HFFc6 (cell line): ENCODE data around the gene ITPKA. TPM values are rescaled to one million over a fixed set of nuclear protein-coding genes. Genes with fewer than 3 reads are reported as not detected.
"Not testable (repeated sequence)": the region's sequence is repeated elsewhere in the genome, so short reads cannot be mapped to it uniquely, and the experiment has no call there.

Source experiments
- DNase-seq: peaks from one replicate; pipeline ENCODE4 v3.0.0-alpha.2; 2018
- H3K27ac Mint-ChIP-seq: 2 replicates; pipeline ENCODE4 v1.8.0; 2020; ENCODE audit warnings: mild to moderate bottlenecking, mixed read lengths
- H3K27me3 Mint-ChIP-seq: 2 replicates; pipeline ENCODE4 v1.8.0; 2021; ENCODE audit warnings: mild to moderate bottlenecking, moderate library complexity, mixed read lengths; ENCODE audit not compliant: insufficient read depth
- H3K36me3 Mint-ChIP-seq: 2 replicates; pipeline ENCODE4 v1.8.0; 2021; ENCODE audit warnings: low read depth, mixed read lengths
- H3K4me1 Mint-ChIP-seq: 2 replicates; pipeline ENCODE4 v1.8.0; 2020; ENCODE audit warnings: low read depth, mixed read lengths
- H3K4me3 Mint-ChIP-seq: 2 replicates; pipeline ENCODE4 v1.8.0; 2020; ENCODE audit warnings: mild to moderate bottlenecking, moderate library complexity, mixed read lengths
- H3K9me3 Mint-ChIP-seq: 2 replicates; pipeline ENCODE4 v1.8.0; 2020; ENCODE audit warnings: mild to moderate bottlenecking, mixed read lengths
- total RNA-seq, 6 experiments: library from RNA; stranded (reverse); fragmentation: NEBNext Ultra II Directional; extraction: Animal tissue kit (Norgen Biotek cat#: 25700); gene quantifications; 2 replicates in 1 of 6; 3 replicates in 5 of 6; pipeline ENCODE4 v1.2.3, GENCODE V29; 2021
- TF ChIP-seq, protein P1 (sequence below): fragments of 200-600 bp; sonication (generic); IDR thresholded peaks from 2 replicates; pipeline ENCODE4 v1.5.0; 2021; ENCODE audit warnings: antibody characterized with exemption, mild to moderate bottlenecking

The ITPKA gene
- total RNA-seq, 6 experiments from 2014 or later: 1.2 to 2.4 (median 2.3) TPM

DNA sequence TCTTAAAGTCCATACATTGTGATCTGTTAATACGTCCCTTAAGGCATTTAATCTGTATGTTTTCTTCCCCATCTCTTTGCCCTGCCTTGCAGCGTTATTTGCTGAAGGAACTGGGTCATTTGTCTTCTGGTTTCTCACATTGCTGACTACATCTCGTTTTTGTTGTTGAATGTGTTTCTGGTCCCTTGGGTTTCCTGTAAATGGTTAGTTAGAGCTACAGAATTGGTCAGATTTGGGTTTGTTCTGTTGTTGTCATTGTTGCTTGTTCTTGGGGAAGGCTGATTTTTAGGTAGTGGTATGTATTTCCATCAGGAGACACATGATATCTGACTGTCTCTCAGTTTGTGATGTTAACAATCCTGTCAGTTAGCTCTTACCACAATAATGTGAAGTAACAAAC is 27.0 kb upstream of the ITPKA start:
- H3K9me3 Mint-ChIP-seq: no peaks in the 10 kb centered on the region
- H3K36me3 Mint-ChIP-seq: peaks cover 24% of the 10 kb centered on the region
- H3K27me3 Mint-ChIP-seq: no peaks in the 10 kb centered on the region; the same call in 1 of the 2 replicates
- TF ChIP-seq, protein P1, sequence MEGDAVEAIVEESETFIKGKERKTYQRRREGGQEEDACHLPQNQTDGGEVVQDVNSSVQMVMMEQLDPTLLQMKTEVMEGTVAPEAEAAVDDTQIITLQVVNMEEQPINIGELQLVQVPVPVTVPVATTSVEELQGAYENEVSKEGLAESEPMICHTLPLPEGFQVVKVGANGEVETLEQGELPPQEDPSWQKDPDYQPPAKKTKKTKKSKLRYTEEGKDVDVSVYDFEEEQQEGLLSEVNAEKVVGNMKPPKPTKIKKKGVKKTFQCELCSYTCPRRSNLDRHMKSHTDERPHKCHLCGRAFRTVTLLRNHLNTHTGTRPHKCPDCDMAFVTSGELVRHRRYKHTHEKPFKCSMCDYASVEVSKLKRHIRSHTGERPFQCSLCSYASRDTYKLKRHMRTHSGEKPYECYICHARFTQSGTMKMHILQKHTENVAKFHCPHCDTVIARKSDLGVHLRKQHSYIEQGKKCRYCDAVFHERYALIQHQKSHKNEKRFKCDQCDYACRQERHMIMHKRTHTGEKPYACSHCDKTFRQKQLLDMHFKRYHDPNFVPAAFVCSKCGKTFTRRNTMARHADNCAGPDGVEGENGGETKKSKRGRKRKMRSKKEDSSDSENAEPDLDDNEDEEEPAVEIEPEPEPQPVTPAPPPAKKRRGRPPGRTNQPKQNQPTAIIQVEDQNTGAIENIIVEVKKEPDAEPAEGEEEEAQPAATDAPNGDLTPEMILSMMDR: no peak
- DNase-seq: no peak
- H3K4me3 Mint-ChIP-seq: no peak overlapping the region
- H3K27ac Mint-ChIP-seq: no peak overlapping the region
- H3K4me1 Mint-ChIP-seq: no peaks in the 10 kb centered on the region

DNA sequence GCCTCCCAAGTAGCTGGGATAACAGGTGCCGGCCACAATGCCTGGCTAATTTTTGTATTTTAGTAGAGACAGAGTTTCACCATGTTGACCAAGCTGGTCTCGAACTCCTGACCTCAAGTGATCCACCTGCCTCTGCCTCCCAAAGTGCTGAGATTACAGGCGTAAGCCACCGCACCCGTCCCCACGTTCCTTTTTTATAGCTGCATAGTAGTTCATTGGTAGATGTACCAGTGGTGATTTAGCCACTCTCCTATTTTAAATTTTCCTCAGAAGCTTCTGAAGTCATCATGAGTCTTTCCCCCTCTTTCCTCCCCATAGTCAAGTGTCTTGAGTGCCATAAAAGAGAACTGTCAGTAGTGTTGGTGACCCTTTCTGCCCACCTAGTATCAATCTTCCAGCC is 24.0 kb upstream of the ITPKA start:
- H3K4me3 Mint-ChIP-seq, H3K27ac Mint-ChIP-seq, H3K9me3 Mint-ChIP-seq, DNase-seq, H3K4me1 Mint-ChIP-seq, H3K27me3 Mint-ChIP-seq: not testable (repeated sequence)
- H3K36me3 Mint-ChIP-seq: peaks cover 25% of the 10 kb centered on the region

DNA sequence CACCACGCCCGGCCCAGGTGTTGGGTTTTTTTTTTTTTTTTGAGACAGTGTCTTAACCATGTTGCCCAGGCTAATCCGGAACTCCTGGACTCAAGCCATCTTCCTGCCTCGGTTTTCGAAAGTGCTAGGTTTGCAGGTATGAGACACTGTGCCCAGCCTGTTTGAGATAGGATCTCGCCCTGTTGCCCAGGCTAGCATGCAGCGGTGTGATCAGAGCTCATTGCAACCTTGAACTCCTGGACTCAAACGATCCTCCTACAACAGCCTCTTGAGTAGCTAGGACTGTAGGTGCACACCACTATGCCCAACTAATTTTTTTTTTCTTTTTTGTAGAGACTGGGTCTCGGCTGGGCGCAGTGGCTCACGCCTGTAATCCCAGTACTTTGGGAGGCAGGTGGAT is 20.3 kb upstream of the ITPKA start:
- H3K36me3 Mint-ChIP-seq: peaks cover 37% of the 10 kb centered on the region

DNA sequence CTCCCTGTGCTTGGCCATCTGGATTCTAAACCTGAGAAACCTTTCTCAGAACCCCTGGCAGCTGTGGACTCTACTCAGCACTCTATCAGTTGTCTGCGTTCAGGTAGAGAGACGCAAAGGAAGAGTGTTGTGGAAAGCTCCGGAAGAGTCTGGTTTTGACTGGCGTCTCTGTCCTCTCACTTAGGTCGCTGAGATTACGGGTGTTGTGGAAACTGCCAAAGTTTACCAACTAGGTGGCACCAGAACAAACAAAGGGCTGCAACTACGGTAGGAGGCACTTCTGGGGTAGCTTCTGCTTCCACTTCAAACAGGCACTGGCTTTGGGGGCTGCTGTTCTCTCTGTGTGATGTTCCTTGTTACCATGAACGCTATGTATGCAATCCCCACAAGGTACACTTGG is 19.2 kb upstream of the ITPKA start:
- peaks cover 46% of the 10 kb centered on the region for H3K36me3 Mint-ChIP-seq
- H3K4me3 Mint-ChIP-seq: no peak overlapping the region
- H3K9me3 Mint-ChIP-seq: no peaks in the 10 kb centered on the region
- peaks cover 10% of the 10 kb centered on the region for H3K4me1 Mint-ChIP-seq
- H3K27ac Mint-ChIP-seq: no peak overlapping the region
- no peak for DNase-seq
- H3K27me3 Mint-ChIP-seq: peaks cover 4% of the 10 kb centered on the region; the same call in 1 of the 2 replicates
- TF ChIP-seq, protein P1: no peak

More for the DNA sequence above, 20.3 kb upstream of the ITPKA start:
- DNase-seq: no peak
- Mint-ChIP-seq H3K27me3 (peaks cover 3% of the 10 kb centered on the region; the same call in 1 of the 2 replicates), H3K27ac (no peak overlapping the region), H3K4me1 (peaks cover 10% of the 10 kb centered on the region), H3K9me3 (no peaks in the 10 kb centered on the region), H3K4me3 (no peak overlapping the region)
- TF ChIP-seq, protein P1: no peak

DNA sequence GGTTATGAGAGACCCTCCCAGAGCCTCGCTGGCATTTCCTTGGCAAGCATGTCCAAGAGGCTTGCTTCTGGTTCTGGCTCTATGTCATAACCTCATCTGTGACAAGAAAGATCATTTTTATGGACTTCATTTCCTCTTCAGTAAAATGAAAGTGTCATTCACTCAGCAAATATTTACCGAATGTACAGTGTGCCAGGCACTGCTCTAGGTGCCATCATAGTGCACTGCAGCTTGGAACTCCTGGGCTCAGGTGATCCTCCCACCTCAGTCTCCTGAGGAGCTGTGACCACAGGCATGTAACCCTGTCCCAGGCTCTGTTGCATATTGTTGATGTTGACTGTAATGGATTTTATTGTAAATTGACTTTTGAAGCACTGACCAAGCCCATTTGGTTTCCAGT is 18.7 kb upstream of the ITPKA start:
- no peak for DNase-seq
- Mint-ChIP-seq H3K27ac (no peak overlapping the region), H3K36me3 (peaks cover 43% of the 10 kb centered on the region), H3K9me3 (no peaks in the 10 kb centered on the region), H3K27me3 (peaks cover 4% of the 10 kb centered on the region; the same call in 1 of the 2 replicates), H3K4me1 (peaks cover 10% of the 10 kb centered on the region), H3K4me3 (no peak overlapping the region)
- TF ChIP-seq, protein P1: no peak

DNA sequence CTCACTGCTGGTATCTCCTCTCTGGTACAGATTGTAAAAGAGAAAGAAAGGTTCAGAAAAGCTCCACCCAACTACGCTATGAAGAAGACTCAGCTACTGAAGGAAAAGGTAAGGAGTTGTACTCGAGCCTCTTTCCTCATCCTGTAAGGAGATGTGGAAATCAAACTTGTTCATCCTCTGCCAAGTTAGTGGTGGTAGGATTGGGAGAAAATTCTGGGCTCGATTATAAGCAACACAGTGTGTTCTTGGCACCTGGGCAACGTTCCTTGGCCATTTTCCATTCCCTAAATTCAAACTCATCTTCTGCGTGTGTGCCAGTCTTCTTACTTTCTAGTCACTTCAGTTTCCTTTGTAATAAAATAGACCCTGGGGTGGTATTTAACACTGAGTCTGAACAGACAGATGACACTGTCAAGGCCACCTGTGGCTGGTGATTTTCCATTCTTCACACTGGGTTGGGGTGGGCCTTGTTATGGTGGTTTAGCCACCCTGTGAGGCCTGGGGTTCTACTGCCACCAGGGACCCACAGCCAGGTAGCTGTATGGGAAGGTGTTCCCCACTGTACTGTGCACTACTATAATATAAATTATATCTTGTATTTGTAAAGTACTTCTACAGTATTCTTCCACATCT is 17.1 kb upstream of the ITPKA start:
- Mint-ChIP-seq H3K36me3 (peaks cover 55% of the 10 kb centered on the region), H3K4me3 (no peak overlapping the region), H3K9me3 (no peaks in the 10 kb centered on the region), H3K4me1 (peaks cover 10% of the 10 kb centered on the region), H3K27me3 (peaks cover 4% of the 10 kb centered on the region; the same call in 1 of the 2 replicates), H3K27ac (peak overlapping the region; percentile 79)
- TF ChIP-seq, protein P1: no peak
- no peak for DNase-seq
